GM23248 (cell line): ENCODE data around the gene ZNF385D.

Experiments used
- EZH2 ChIP-seq: fragments of 200-600 bp; sonication (generic); IDR thresholded peaks from 2 replicates; pipeline ENCODE4 v1.6.1; 2018; ENCODE audit warnings: antibody characterized with exemption, mild to moderate bottlenecking; ENCODE audit not compliant: insufficient read depth, poor library complexity, severe bottlenecking
- EZH2phosphoT487 ChIP-seq: fragments of 200-600 bp; sonication (generic); IDR thresholded peaks from 2 replicates; pipeline ENCODE4 v1.6.1; 2018; ENCODE audit warnings: antibody characterized with exemption, moderate library complexity, mild to moderate bottlenecking, low read depth; ENCODE audit not compliant: insufficient read depth

GRCh38 chr3:21718943-21719591 is 31.9 kb downstream of the ZNF385D start:
- TF ChIP-seq EZH2phosphoT487 (no peak), EZH2 (no peak)
